Left forelimb (tissue), 1 donor: Measurements from ENCODE around the gene TRMT11.
"Not testable (repeated sequence)": the region's sequence is repeated elsewhere in the genome, so short reads cannot be mapped to it uniquely, and the experiment has no call there.

Experiments used
- DNase-seq: peaks from one replicate; pipeline ENCODE4 v3.0.0-alpha.2; 2018; ENCODE audit warnings: low spot score

The TRMT11 gene

DNA sequence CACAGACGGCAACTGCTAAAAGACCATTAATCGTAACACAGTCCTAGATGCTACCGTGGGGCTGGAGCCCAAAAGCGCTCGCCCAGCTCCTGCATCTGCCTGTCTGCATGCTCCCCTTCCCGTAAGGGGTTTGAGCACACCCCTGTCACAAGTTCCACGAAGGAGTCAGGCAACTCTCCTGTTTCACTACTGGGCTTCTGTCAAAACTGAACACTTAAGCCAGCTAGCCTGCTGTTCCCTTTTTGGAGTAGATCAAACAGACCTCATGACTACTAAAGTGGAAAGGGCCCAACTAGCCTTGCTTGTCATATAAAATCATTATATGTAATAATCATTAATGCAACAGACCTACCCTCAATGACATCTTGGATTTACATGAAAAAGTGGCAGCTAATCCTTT, 61.3 kb downstream of the TRMT11 start:
- DNase-seq, result no peak

DNA sequence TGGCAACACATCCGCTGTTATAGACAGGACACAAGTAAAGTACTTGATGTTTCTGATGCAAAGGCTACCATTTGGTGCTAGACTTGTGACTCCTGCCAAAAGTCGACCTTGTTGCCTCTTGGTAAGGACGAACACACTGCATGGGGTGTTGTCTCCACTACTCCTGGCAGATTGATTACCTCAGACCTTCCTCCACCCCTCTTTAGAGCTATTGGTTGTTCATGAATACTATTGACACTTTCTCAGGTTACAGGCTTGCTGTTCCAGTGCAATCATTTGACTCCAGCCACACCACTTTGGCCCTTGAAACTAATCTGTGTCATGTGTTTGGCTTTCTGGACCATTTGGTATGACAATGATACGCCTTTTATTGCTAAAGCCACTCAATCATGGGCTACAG, 62.3 kb downstream of the TRMT11 start:
- no peak for DNase-seq

GRCh38 chr6:126050795-126051194, 64.5 kb downstream of the TRMT11 start:
- DNase-seq, result no peak

GRCh38 chr6:126051791-126052190, 65.5 kb downstream of the TRMT11 start:
- DNase-seq, result no peak

DNA sequence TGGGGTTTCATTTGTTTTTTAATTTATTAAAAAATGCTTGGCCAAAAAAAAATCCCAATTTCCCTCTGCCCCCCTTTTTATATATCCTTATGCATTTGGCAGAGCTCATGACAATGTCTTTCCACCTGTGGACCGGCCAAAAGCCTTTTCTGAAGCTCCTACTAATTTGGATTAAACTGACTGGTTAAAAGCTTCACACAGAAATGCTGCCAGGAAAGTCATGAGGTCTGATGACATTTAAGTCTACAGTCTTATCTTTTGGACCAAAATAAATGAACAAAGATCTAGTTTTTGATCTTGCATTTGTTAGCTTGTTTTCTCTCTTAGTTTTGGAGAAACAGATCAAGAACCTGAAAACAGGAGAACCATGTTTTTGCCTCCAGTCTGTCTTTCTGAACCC, 66.1 kb downstream of the TRMT11 start:
- no peak for DNase-seq

- no peak for DNase-seq
Measured at GRCh38 chr6:126054258-126054702, 67.9 kb downstream of the TRMT11 start.

DNA sequence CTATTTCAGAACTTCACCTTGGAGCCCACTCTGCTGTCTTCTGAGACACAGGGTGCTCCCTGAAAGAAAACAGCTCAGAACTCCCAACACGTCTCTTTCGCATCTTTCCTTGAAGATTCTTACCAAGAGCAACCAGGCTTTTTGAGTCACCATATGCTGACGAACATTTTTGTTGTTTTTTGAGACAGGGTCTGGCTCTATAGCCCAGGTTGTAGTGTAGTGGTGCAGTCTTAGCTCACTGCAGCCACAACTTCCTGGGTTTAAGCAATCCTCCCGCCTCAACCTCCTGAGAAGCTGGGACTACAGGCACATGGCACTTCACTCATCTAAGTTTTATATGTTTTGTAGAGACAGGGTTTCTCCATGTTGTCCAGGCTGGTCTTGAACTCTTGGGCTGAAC, 68.5 kb downstream of the TRMT11 start:
- DNase-seq, result no peak

GRCh38 chr6:126055449-126055848, 69.1 kb downstream of the TRMT11 start:
- DNase-seq, result no peak

DNA sequence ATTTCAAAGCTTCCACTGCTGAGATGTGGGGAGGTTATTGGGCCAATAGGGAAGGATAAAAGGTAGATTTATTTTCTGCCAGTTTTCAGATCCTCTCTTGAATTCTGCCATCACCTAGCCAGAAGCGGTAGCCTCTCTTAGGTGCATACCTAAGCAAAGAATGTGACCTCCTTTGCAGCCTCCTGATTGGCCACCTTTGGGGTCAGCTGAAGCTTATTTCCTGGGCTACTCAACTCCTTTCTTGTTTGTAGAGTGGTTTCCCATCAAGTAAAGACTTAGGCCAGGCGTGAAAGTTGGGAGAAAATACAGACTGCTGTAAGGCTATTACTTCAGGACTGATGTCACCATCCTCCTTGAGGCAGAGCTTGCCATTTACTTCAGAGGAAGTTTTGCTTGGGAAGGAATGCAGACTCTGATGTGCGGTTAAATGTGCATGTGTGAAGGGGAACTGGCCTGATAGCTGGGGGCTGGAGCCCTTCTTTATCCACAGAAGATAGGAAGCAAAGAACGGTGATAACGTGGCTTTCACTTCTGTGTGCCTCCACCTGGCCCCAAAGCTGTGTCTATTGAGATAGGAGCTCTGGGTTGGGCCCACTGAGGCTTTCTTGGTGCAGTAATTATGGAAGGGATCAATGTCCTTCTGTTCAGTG, 70.1 kb downstream of the TRMT11 start:
- no peak for DNase-seq

GRCh38 chr6:126058085-126058484, 71.7 kb downstream of the TRMT11 start:
- DNase-seq, result not testable (repeated sequence)

DNA sequence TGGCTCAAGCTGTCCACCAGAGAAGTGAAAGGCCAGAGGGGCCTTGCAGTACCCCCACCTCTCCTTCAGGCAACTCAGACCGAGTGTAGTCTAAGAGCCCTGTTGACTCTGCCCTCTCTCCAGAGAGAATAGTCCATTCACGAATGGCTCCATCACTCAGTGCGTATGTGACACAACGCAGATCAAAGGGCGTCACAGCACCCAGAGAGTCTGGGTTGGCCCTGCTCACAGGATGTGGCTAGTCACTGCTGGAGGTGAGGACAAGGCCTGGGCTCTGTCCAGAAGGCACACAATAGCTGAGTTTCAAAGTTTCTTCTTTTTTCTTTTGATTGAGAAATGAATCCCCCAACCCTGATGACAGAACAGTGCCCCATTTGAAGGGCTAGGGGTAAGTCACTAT, 74.1 kb downstream of the TRMT11 start:
- DNase-seq, result no peak

DNA sequence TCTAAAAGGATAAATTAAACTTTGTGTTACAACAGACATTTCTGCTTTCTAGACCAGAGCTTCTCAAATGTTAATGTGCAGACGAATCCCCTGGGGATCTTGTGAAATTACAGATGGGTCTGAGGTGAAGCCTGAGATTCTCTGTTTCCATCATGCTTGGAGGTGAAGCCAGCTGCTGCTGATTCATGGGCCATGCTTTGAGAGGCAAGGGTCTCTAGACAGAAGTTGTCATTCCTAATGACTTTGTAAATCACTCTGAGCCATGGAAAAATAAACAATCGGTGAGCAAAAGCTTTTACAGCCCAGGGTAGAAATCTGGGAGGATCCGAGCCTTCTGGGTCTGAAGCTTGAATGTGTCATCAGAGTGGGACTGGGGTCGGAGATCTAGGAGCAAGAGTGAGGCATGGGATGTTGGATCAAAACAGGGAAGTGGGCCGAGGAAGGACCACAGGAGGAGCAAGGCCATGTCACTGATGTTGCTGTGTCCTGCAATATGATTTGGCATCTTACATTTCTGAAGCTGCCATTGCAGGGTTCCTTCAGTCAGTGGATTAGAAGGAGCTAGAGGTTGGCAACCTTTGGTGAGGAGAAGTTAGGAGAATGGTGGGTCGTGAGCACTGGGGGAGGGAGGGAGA, 77.3 kb downstream of the TRMT11 start:
- no peak for DNase-seq

DNA sequence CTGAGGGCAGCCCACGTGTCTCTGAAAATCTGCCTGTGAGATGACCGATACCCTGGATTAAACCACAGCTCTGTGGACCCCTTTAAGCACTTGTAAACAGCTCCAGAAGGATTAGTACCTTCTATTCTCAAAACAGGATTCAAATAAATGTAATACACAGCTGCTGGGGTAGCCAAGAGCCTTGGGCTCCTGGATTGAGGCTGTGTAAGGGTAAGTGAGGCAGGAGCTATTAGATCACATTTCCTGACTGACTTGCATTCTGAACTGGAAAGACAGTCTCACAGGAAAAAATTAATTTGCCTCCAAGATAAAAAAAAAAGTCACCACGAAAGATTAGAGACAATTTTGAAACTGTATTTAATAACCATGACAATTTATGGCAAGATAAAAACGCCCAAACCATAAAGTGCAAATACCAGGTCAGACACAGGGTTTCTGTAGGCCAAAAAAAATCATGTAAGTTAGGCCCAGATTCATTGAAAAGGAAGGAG, 78.0 kb downstream of the TRMT11 start:
- DNase-seq, result no peak

GRCh38 chr6:126064748-126065401, 78.5 kb downstream of the TRMT11 start:
- DNase-seq, result no peak

GRCh38 chr6:126066053-126067048, 80.0 kb downstream of the TRMT11 start:
- DNase-seq, result no peak

DNA sequence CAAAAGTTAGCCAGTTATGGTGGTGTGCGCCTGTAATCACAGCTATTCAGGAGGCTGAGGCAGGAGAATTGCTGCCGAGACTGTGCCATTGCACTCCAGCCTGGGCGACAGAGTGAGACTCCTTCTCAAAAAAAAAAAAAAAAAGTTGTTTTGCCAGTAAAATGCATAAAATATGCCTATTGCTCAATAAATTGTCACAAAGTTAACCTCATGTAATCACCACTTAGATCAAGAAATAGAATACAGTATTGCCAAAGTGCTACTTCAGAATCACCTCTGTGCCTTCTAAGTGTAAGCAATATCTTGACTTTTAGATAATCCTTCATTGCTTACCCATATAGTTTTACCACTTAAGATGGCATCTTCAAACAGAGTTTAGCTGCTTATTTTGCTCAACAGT, 80.7 kb downstream of the TRMT11 start:
- no peak for DNase-seq

DNA sequence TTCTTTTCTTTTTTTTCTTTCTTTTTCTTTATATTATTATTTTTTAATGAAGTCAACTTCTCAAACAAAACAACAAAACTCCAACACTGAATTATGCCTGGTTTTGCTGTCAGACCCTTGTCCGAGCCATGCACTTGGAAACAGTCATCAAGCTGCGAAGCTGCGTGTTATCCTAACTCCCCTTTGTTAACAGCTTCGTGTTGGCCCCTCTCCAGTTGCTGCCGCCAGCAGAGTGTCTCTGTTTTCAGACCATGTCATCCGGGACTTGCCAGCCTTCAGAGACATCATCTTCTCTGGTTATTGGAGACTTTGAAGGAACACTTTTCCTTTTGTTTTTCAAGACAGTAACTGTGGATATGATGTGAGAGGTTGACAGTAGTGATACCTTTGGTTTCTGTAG, 83.1 kb downstream of the TRMT11 start:
- no peak for DNase-seq

- DNase-seq, result no peak
Measured at GRCh38 chr6:126071000-126071647, 84.8 kb downstream of the TRMT11 start.

DNA sequence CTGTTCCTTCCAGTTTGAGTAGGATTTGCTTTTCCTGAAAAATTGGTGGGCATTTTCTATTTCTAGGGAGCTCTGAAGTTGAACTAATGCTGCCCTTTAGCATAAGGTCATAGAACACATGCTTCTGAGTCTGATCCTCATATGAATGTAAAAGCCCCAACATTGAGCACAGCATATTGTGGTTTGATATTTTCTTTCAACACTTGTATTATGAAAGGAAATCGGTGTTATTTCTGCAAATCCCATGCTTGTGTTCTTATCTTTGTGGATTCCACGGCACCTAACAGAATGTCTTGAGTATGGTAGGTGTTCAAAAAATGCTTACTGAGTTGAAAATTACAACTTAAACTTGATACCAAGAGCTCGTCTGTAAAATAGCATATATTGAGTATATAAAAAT, 85.8 kb downstream of the TRMT11 start:
- DNase-seq, result no peak

DNA sequence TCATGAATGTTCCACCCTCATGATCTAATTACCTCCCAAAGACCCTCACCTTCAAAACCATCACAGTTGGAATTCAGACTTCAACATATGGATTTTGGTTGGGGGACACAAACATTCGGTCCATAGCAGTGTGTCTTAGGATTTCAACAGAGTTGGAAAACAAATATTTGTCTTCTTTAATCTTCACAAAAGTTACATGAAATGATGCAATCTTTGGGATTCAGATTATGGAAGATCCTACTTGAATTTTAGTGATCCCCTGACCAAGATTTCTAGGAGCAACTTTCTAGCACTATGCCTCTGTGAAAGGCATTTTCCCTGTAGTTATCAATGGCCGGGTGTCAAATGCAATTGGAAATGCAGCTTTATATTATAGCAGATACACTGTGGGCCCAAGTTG, 86.5 kb downstream of the TRMT11 start:
- DNase-seq, result no peak

DNA sequence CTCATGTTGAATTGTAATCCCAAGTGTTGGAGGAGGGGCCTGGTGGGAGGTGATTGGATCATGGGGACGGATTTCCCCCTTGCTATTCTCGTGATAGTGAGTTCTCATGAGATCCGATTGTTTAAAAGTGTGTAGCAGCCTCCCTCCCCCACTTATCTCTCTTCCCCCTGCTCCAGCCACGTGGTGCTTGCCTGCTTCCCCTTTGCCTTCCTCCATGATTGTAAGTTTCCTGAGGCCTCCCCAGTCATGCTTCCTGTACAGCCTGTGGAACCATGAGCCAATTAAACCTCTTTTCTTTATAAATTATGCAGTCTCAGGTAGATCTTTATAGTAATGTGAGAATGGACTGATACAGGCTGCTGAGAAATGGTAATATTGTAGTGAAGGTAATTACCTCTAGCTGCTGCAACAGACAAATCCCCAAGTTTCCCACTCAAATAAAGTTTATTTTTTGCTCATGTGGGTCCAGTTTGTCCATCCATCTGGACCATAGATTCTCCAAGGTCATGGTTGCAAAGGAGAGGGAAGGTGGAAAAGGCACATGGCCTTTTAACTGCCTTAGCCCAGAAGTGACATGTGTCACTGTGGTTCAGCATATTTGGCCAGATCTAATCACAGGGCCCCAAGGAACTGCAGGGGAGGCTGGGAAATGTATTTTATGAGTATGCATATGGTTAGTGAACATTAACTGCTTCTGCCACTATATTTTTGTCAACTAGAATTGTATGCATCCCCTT, 89.2 kb downstream of the TRMT11 start:
- DNase-seq, result no peak
